ENCODE measurements around the gene PLEKHG4B.

The PLEKHG4B gene

DNA sequence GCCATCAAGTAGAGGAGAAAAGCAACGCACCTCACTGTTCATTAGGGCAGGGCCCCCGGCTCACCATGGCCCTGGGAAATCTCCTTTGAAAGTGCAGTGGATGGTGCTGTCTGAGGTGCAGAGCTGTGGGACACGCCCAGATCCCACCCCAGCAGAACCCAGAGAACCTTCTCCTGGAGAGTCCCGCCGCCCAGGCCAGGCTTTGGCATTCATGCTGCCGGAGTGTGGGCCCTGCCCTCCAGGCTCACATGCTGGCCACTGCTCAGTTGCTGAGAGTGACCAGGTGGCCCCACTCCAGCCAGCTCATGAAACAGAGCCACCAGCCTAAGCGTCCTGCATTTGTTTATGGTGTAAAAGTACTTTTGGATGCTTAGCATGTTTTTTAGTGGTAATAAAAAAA, 75.5 kb downstream of the PLEKHG4B start:
- TF ChIP-seq EZH2 (IDR thresholded peaks at IDR 0.05; ENCODE audit: borderline replicate concordance, low read depth, low read length, severe bottlenecking) = no peak
- TF ChIP-seq, protein P1, sequence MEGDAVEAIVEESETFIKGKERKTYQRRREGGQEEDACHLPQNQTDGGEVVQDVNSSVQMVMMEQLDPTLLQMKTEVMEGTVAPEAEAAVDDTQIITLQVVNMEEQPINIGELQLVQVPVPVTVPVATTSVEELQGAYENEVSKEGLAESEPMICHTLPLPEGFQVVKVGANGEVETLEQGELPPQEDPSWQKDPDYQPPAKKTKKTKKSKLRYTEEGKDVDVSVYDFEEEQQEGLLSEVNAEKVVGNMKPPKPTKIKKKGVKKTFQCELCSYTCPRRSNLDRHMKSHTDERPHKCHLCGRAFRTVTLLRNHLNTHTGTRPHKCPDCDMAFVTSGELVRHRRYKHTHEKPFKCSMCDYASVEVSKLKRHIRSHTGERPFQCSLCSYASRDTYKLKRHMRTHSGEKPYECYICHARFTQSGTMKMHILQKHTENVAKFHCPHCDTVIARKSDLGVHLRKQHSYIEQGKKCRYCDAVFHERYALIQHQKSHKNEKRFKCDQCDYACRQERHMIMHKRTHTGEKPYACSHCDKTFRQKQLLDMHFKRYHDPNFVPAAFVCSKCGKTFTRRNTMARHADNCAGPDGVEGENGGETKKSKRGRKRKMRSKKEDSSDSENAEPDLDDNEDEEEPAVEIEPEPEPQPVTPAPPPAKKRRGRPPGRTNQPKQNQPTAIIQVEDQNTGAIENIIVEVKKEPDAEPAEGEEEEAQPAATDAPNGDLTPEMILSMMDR (IDR thresholded peaks at IDR 0.05; ENCODE audit: borderline replicate concordance, extremely low read depth, low read length, poor library complexity, severe bottlenecking) = no peak
- Histone ChIP-seq H2AFZ (ENCODE audit: low read depth, low read length) (no peak overlapping the region), H3K27ac (ENCODE audit: low read length) (no peak overlapping the region), H3K9me3 (ENCODE audit: insufficient read depth, low read length, severe bottlenecking) (no peaks in the 10 kb centered on the region), H4K20me1 (ENCODE audit: insufficient read depth, low read length) (no peaks in the 10 kb centered on the region), H3K36me3 (ENCODE audit: insufficient read depth, low read length) (no peaks in the 10 kb centered on the region), H3K4me1 (ENCODE audit: insufficient read depth, low read length) (no peaks in the 10 kb centered on the region), H3K27me3 (ENCODE audit: insufficient read depth, low read length, poor library complexity) (no peaks in the 10 kb centered on the region), H3K79me2 (ENCODE audit: insufficient read depth, low read length) (no peaks in the 10 kb centered on the region), H3K4me3 (ENCODE audit: low read depth in 1 of 2, low read length in 2 of 2) (no peak overlapping the region), H3K9ac (ENCODE audit: low read depth, low read length) (no peak overlapping the region), H3K4me2 (ENCODE audit: insufficient read depth, low read length) (no peak overlapping the region)
- no peak for DNase-seq
- no peak for ATAC-seq (ENCODE audit: insufficient read depth, low read depth)

DNA sequence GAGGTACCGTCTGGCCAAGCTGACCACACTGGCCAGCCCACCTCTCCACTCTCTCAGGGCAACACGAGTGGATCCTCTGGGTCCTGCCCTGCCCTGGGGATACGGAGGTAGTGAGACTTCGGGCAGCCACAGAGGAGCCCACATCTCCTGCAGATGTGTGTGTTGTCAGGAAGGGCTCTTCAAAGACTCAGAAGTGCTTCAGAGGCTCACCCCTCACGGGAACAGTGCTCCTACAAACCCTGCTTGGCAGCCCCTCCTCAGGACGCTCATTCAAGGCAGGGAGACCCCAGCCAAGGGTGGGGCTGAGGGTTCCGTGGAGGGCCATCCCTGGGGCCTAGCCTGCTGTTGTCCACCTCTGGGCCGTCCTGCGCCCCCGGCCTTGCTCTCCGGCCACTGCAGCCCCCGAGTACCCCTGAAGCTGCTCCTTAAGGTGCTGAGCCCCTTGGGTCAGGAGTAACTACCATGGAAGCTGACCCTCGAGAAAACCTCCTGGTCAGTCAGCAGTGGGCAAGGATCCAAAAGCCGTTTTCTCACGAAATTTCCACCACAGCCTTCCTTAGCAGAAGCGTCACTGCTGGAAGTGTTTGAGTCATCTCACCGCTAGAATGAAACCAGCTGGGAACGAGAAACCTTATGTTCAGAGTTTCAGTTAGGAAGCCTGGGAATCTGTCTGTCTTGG, 76.2 kb downstream of the PLEKHG4B start:
- Histone ChIP-seq H3K9me3 (ENCODE audit: insufficient read depth, low read length, severe bottlenecking) (no peaks in the 10 kb centered on the region), H4K20me1 (ENCODE audit: insufficient read depth, low read length) (no peaks in the 10 kb centered on the region), H2AFZ (ENCODE audit: low read depth, low read length) (no peak overlapping the region), H3K4me3 (ENCODE audit: low read depth in 1 of 2, low read length in 2 of 2) (no peak overlapping the region), H3K9ac (ENCODE audit: low read depth, low read length) (no peak overlapping the region), H3K27ac (ENCODE audit: low read length) (no peak overlapping the region), H3K4me2 (ENCODE audit: insufficient read depth, low read length) (no peak overlapping the region), H3K36me3 (ENCODE audit: insufficient read depth, low read length) (no peaks in the 10 kb centered on the region), H3K27me3 (ENCODE audit: insufficient read depth, low read length, poor library complexity) (no peaks in the 10 kb centered on the region), H3K79me2 (ENCODE audit: insufficient read depth, low read length) (no peaks in the 10 kb centered on the region), H3K4me1 (ENCODE audit: insufficient read depth, low read length) (no peaks in the 10 kb centered on the region)
- DNase-seq (no peak), ATAC-seq (ENCODE audit: insufficient read depth, low read depth) (no peak)
- no peak for TF ChIP-seq EZH2 (IDR thresholded peaks at IDR 0.05; ENCODE audit: borderline replicate concordance, low read depth, low read length, severe bottlenecking)
- TF ChIP-seq, protein P1 (IDR thresholded peaks at IDR 0.05; ENCODE audit: borderline replicate concordance, extremely low read depth, low read length, poor library complexity, severe bottlenecking) = no peak

DNA sequence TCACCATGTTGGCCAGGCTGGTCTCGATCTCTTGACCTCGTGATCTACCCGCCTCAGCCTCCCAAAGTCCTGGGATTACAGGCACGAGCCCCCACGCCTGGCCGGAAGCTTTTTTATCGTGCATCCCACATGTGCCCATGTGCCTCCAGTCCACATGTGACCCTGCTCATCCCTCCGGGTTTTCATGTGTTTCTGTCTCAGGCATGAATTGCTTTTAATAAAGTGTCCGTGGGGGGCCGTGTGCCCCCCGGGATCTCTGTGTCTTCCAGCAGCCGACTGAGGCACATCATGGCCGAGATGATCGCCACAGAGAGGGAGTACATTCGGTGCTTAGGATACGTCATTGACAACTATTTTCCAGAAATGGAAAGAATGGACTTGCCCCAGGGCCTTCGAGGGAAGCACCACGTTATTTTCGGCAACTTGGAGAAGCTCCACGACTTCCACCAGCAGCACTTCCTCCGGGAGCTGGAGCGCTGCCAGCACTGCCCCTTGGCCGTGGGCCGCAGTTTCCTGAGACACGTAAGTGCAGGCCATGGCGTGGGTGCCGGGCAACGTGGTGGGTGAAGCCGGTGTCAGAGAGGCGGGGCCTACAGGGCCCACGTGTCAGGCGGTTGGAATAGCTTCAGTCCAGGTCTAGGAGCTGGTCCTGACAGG, 77.2 kb downstream of the PLEKHG4B start:
- H3K9me3 ChIP-seq (ENCODE audit: insufficient read depth, low read length, severe bottlenecking) = no peaks in the 10 kb centered on the region
- no peaks in the 10 kb centered on the region for H3K79me2 ChIP-seq (ENCODE audit: insufficient read depth, low read length)
- no peak overlapping the region for H3K4me3 ChIP-seq (ENCODE audit: low read depth in 1 of 2, low read length in 2 of 2)
- no peak for ATAC-seq (ENCODE audit: insufficient read depth, low read depth)
- no peaks in the 10 kb centered on the region for H3K36me3 ChIP-seq (ENCODE audit: insufficient read depth, low read length)
- no peak overlapping the region for H3K4me2 ChIP-seq (ENCODE audit: insufficient read depth, low read length)
- H2AFZ ChIP-seq (ENCODE audit: low read depth, low read length) = no peak overlapping the region
- no peaks in the 10 kb centered on the region for H3K4me1 ChIP-seq (ENCODE audit: insufficient read depth, low read length)
- no peak for DNase-seq
- TF ChIP-seq, protein P1 (IDR thresholded peaks at IDR 0.05; ENCODE audit: borderline replicate concordance, extremely low read depth, low read length, poor library complexity, severe bottlenecking) = no peak
- TF ChIP-seq EZH2 (IDR thresholded peaks at IDR 0.05; ENCODE audit: borderline replicate concordance, low read depth, low read length, severe bottlenecking) = no peak
- H3K27me3 ChIP-seq (ENCODE audit: insufficient read depth, low read length, poor library complexity) = no peaks in the 10 kb centered on the region
- H3K9ac ChIP-seq (ENCODE audit: low read depth, low read length) = no peak overlapping the region
- 0 out of 2 replicates have a peak, but pooled peaks cover 6% of the 10 kb centered on the region for H4K20me1 ChIP-seq (ENCODE audit: insufficient read depth, low read length)
- no peak overlapping the region for H3K27ac ChIP-seq (ENCODE audit: low read length)
